ENCODE results near the gene DLGAP1.

- TF ChIP-seq CTCF (conservative IDR thresholded peaks at IDR 0.05 in 1 of 2, IDR thresholded peaks at IDR 0.05 in 1 of 2; ENCODE audit: extremely low read depth in 1 of 2, insufficient read depth in 1 of 2, low read depth in 1 of 2, low read length in 2 of 2) = no peak
- no peak for TF ChIP-seq EZH2 (IDR thresholded peaks at IDR 0.05; ENCODE audit: borderline replicate concordance, low read length)
Observed at GRCh38 chr18:4119127-4119648, 335.9 kb downstream of the DLGAP1 start.
